Glutamatergic neuron (in vitro differentiated cells): ENCODE measurements around the gene PEX14. TPM values are rescaled to one million over a fixed set of nuclear protein-coding genes. Genes with fewer than 3 reads are reported as not detected.

Experiments
- DNase-seq: peaks from one replicate; pipeline ENCODE4 v3.0.0; 2022
- H3K27ac Mint-ChIP-seq: one replicate; pipeline ENCODE4 v1.8.0; 2020; ENCODE audit warnings: mild to moderate bottlenecking, mixed read lengths, inconsistent platforms; ENCODE audit not compliant: unreplicated experiment
- H3K27me3 Mint-ChIP-seq: one replicate; pipeline ENCODE4 v1.8.0; 2020; ENCODE audit warnings: mild to moderate bottlenecking, moderate library complexity, mixed read lengths, inconsistent platforms; ENCODE audit not compliant: unreplicated experiment
- H3K36me3 Mint-ChIP-seq: one replicate; pipeline ENCODE4 v1.8.0; 2020; ENCODE audit warnings: mild to moderate bottlenecking, mixed read lengths, inconsistent platforms; ENCODE audit not compliant: unreplicated experiment
- H3K4me1 Mint-ChIP-seq: one replicate; pipeline ENCODE4 v1.8.0; 2020; ENCODE audit warnings: mild to moderate bottlenecking, low read depth, mixed read lengths, inconsistent platforms; ENCODE audit not compliant: unreplicated experiment
- H3K4me3 Mint-ChIP-seq: one replicate; pipeline ENCODE4 v1.8.0; 2020; ENCODE audit warnings: mild to moderate bottlenecking, mixed read lengths, inconsistent platforms; ENCODE audit not compliant: unreplicated experiment
- H3K9me3 Mint-ChIP-seq: one replicate; pipeline ENCODE4 v1.8.0; 2020; ENCODE audit warnings: mild to moderate bottlenecking, moderate library complexity, mixed read lengths, inconsistent platforms; ENCODE audit not compliant: unreplicated experiment
- CTCF ChIP-seq: fragments of 200-600 bp; sonication (generic); IDR thresholded peaks from one replicate; pipeline ENCODE4 v1.5.0; 2021; ENCODE audit not compliant: partially characterized antibody, unreplicated experiment
- total RNA-seq: library from RNA; stranded (reverse); fragmentation: NEBNext Ultra II Directional; extraction: Animal tissue kit (Norgen Biotek cat#: 25700); gene quantifications from one replicate; pipeline ENCODE4 v1.2.1, GENCODE V29; 2021; ENCODE audit not compliant: unreplicated experiment

Gene PEX14
- total RNA-seq, 1 donor from 2014 or later, result 25.8 TPM

- DNase-seq, result no peak
- Mint-ChIP-seq H3K4me1 (peaks cover 6% of the 10 kb centered on the region), H3K27ac (no peak overlapping the region), H3K27me3 (peaks cover under 1% of the 10 kb centered on the region), H3K9me3 (peaks cover 5% of the 10 kb centered on the region), H3K36me3 (no peaks in the 10 kb centered on the region), H3K4me3 (no peak overlapping the region)
- TF ChIP-seq CTCF, result no peak
These were observed 172.8 kb downstream of the PEX14 start for GRCh38 chr1:10647414-10648170.

- H3K4me3 Mint-ChIP-seq, result no peak overlapping the region
- peaks cover 6% of the 10 kb centered on the region for H3K4me1 Mint-ChIP-seq
- DNase-seq, result no peak
- peaks cover 3% of the 10 kb centered on the region for H3K9me3 Mint-ChIP-seq
- no peaks in the 10 kb centered on the region for H3K36me3 Mint-ChIP-seq
- TF ChIP-seq CTCF, result no peak
- peaks cover 1% of the 10 kb centered on the region for H3K27me3 Mint-ChIP-seq
- H3K27ac Mint-ChIP-seq, result no peak overlapping the region
These were observed 174.2 kb downstream of the PEX14 start for GRCh38 chr1:10648689-10649516.

- Mint-ChIP-seq H3K9me3 (peaks cover 2% of the 10 kb centered on the region), H3K4me1 (peaks cover 6% of the 10 kb centered on the region), H3K36me3 (no peaks in the 10 kb centered on the region), H3K4me3 (no peak overlapping the region), H3K27me3 (peaks cover 1% of the 10 kb centered on the region), H3K27ac (no peak overlapping the region)
- TF ChIP-seq CTCF, result no peak
- DNase-seq, result no peak
These were observed 174.9 kb downstream of the PEX14 start for GRCh38 chr1:10649517-10650201.

GRCh38 chr1:10650556-10651388, 176.0 kb downstream of the PEX14 start:
- DNase-seq, result no peak
- Mint-ChIP-seq H3K4me1 (peaks cover 5% of the 10 kb centered on the region), H3K9me3 (no peaks in the 10 kb centered on the region), H3K27ac (no peak overlapping the region), H3K4me3 (no peak overlapping the region), H3K27me3 (peaks cover 4% of the 10 kb centered on the region), H3K36me3 (no peaks in the 10 kb centered on the region)
- no peak for TF ChIP-seq CTCF
